Upper lobe of left lung (tissue), 6 donors: ENCODE measurements around the gene TMEM273. TPM values are rescaled to one million over a fixed set of nuclear protein-coding genes. Genes with fewer than 3 reads are reported as not detected.
A peak's percentile ranks its signal among the peaks of the same experiment; 100 is the strongest.

Source experiments
- ATAC-seq, 2 donors: fragments of 200-7000 bp; cut with Tn5 transposase; one replicate each; pipeline ENCODE4 v1.9.1; 2022; ENCODE audit warnings: mild to moderate bottlenecking in 2 of 2, moderate library complexity in 2 of 2; ENCODE audit not compliant: low FRiP score in 2 of 2
- DNase-seq, 2 donors: peaks; one replicate each; pipeline ENCODE4 v3.0.0-alpha.2; 2019 to 2020
- H3K27ac ChIP-seq, 4 donors: fragments of 200-600 bp; sonication (generic); one replicate each; pipeline ENCODE4 v1.5.1; 2016 to 2019
- H3K27me3 ChIP-seq, 4 donors: fragments of 200-600 bp; sonication (generic); one replicate each; pipeline ENCODE4 v1.5.1; 2017 to 2019
- H3K36me3 ChIP-seq, 4 donors: fragments of 200-600 bp; sonication (generic); one replicate each; pipeline ENCODE4 v1.5.1; 2016 to 2019
- H3K4me1 ChIP-seq, 4 donors: fragments of 200-600 bp; sonication (generic); one replicate each; pipeline ENCODE4 v1.5.1; 2018 to 2019
- H3K4me3 ChIP-seq, 4 donors: fragments of 200-600 bp; sonication (generic); one replicate each; pipeline ENCODE4 v1.5.1; 2017 to 2019; ENCODE audit warnings: mild to moderate bottlenecking in 2 of 4, moderate library complexity in 1 of 4
- H3K9me3 ChIP-seq, 4 donors: fragments of 200-600 bp; sonication (generic); one replicate each; pipeline ENCODE4 v1.5.1; 2018 to 2019
- EP300 ChIP-seq, 4 donors: sonication (generic); formaldehyde crosslinking; IDR thresholded peaks; one replicate each; pipeline ENCODE4 v1.5.1; 2017; ENCODE audit warnings: antibody characterized with exemption in 4 of 4, control low read depth in 2 of 4
- POLR2A ChIP-seq, 4 donors: fragments of 450-650 bp; IDR thresholded peaks; one replicate each; pipeline ENCODE4 v1.5.1; 2016 to 2017; ENCODE audit warnings: antibody characterized with exemption in 4 of 4, mild to moderate bottlenecking in 2 of 4
- POLR2AphosphoS5 ChIP-seq, 2 donors: sonication (generic); formaldehyde crosslinking; IDR thresholded peaks; one replicate each; pipeline ENCODE4 v1.5.1; 2017; ENCODE audit warnings: antibody characterized with exemption in 2 of 2
- WGBS, 2 donors: methylation state at CpG; one replicate each; pipeline ENCODE4 v1.1.5; 2017 to 2018; 5-methylcytosine and 5-hydroxymethylcytosine counted together
- total RNA-seq, 6 donors: library from RNA; depleted of rRNA in 4 of 6; stranded (reverse); fragments of >200 nt in 4 of 6; gene quantifications; one replicate each; pipeline versions ENCODE4 v1.1.0 to v1.2.1, GENCODE V29; 2016 to 2021
- TF ChIP-seq, protein P1 (sequence below), 6 experiments: fragments of 450-650 bp in 4 of 6; fragments of 200-600 bp in 2 of 6; sonication (generic) in 2 of 6; IDR thresholded peaks; one replicate each; pipeline ENCODE4 v1.5.1; 2016 to 2019; ENCODE audit warnings: antibody characterized with exemption in 6 of 6
- donor health status: DM: no; HTN: no; CAD: no; lungs with moderate emphysema.
- donor health status: DM: no; HTN: yes; CAD: no; lungs with severe emphysema.

The TMEM273 gene
- total RNA-seq, 6 donors from 2014 or later = 12.3 to 52.3 (median 30.7) TPM

DNA sequence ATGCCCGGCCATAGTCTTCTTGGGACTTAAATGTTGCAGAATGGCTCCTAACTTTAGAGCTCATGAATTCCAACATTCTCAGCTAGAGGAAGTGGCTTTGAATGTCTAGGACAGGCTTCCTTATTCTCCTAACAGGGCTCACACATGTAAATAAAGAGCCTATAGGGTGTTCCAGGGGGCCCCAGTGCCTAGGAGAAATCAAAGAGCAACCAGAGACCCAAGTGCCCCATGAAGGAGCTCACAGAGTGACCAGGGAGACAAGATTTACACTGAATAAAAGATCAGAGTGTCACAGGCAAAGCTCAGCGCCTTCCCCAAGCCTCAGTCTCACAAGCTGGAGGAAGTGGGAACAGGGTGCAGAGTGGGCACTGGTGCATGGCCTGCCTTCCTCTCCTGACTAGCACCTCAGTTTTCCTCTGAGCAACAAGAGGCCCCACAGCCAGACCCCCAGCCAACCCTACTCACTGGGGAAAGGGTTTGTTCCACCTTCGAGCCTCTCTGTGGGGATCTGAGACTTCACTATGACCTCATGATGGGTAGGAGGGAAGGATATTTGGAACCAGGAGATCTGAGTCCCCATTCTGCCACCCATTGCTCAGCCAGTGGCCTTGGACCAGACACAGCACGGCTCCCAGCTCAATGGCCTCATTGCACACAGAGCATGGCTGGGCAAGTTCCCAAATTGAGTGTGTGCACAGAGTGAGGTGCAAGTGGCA is 16.0 kb downstream of the TMEM273 start:
- H3K9me3 ChIP-seq = no peaks in the 10 kb centered on the region
- H3K4me1 ChIP-seq = peaks cover 5 to 9% (median 7%) of the 10 kb centered on the region in 4 donors
- no peak overlapping the region for H3K27ac ChIP-seq
- TF ChIP-seq, protein P1, sequence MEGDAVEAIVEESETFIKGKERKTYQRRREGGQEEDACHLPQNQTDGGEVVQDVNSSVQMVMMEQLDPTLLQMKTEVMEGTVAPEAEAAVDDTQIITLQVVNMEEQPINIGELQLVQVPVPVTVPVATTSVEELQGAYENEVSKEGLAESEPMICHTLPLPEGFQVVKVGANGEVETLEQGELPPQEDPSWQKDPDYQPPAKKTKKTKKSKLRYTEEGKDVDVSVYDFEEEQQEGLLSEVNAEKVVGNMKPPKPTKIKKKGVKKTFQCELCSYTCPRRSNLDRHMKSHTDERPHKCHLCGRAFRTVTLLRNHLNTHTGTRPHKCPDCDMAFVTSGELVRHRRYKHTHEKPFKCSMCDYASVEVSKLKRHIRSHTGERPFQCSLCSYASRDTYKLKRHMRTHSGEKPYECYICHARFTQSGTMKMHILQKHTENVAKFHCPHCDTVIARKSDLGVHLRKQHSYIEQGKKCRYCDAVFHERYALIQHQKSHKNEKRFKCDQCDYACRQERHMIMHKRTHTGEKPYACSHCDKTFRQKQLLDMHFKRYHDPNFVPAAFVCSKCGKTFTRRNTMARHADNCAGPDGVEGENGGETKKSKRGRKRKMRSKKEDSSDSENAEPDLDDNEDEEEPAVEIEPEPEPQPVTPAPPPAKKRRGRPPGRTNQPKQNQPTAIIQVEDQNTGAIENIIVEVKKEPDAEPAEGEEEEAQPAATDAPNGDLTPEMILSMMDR (IDR thresholded peaks at IDR 0.05) = no peak
- TF ChIP-seq POLR2AphosphoS5 (IDR thresholded peaks at IDR 0.05) (no peak), POLR2A (IDR thresholded peaks at IDR 0.05) (no peak), EP300 (IDR thresholded peaks at IDR 0.05) (no peak)
- DNase-seq (no peak), ATAC-seq (no peak)
- H3K4me3 ChIP-seq = no peak overlapping the region
- 88 to 94% methylated on average over 3 to 4 of the region's 4 CpGs for WGBS, 2 donors
- H3K36me3 ChIP-seq = no peaks in the 10 kb centered on the region
- no peaks in the 10 kb centered on the region for H3K27me3 ChIP-seq

DNA sequence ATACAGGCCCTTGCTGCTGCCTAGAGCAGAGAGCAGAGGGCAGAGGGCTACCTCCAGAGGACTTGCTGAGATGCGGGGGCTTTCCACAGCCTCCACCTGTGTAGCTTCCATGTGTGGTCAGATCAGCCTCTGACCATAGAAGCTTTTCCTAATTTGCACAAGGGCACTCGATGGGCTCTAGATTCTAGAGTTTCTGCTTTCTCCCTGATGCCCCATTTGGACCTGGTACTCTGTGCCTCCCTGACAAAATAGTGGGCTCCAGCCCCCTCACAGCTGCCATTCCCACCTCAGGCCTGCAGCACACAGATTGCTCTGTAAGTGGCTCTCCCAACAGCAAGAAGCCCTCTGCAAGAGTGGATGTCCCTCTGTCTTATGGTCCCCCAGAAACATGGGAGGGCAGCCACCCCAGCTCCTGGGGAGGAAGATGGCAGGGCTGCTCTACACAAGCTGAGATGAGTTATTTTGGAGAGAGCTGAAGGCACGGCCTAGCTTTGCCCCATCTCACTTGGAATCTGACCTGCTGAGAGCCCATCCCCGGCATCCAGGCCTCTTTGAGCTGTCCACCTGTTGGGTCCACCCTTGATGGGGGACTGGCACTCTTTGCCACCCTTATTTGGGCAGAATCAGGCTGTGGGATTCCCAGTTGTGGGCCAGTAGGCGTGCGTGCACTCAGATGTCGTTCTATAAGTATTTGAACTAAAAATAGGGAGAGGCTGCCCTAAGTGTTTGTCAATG is 16.7 kb downstream of the TMEM273 start:
- Histone ChIP-seq H3K36me3 (no peaks in the 10 kb centered on the region), H3K4me1 (peaks cover 0 to 4% (median 1%) of the 10 kb centered on the region in 4 donors)
- WGBS, 2 donors = 76 to 81% methylated on average over 7 of the region's 7 CpGs

GRCh38 chr10:49170632-49171325 is 17.4 kb downstream of the TMEM273 start:
- ATAC-seq (no peak), DNase-seq (peak in 1 of 2 donors; percentile 63)
- no peak overlapping the region for H3K27ac ChIP-seq
- peaks cover 0 to 4% (median 0%) of the 10 kb centered on the region in 4 donors for H3K36me3 ChIP-seq
- TF ChIP-seq EP300 (IDR thresholded peaks at IDR 0.05) (no peak), POLR2A (IDR thresholded peaks at IDR 0.05) (no peak), POLR2AphosphoS5 (IDR thresholded peaks at IDR 0.05) (no peak)
- no peak overlapping the region for H3K4me3 ChIP-seq
- 85 to 92% methylated on average over 5 to 6 of the region's 6 CpGs for WGBS, 2 donors
- no peaks in the 10 kb centered on the region for H3K9me3 ChIP-seq
- peaks cover 0 to 4% (median 1%) of the 10 kb centered on the region in 4 donors for H3K4me1 ChIP-seq
- no peaks in the 10 kb centered on the region for H3K27me3 ChIP-seq

More for the DNA sequence above, 16.7 kb downstream of the TMEM273 start:
- Histone ChIP-seq H3K27me3 (no peaks in the 10 kb centered on the region), H3K4me3 (no peak overlapping the region), H3K9me3 (no peaks in the 10 kb centered on the region), H3K27ac (no peak overlapping the region)
- TF ChIP-seq POLR2A (IDR thresholded peaks at IDR 0.05) (no peak), EP300 (IDR thresholded peaks at IDR 0.05) (no peak), POLR2AphosphoS5 (IDR thresholded peaks at IDR 0.05) (no peak)
- TF ChIP-seq, protein P1 (IDR thresholded peaks at IDR 0.05) = no peak
- no peak for DNase-seq
- ATAC-seq = no peak

DNA sequence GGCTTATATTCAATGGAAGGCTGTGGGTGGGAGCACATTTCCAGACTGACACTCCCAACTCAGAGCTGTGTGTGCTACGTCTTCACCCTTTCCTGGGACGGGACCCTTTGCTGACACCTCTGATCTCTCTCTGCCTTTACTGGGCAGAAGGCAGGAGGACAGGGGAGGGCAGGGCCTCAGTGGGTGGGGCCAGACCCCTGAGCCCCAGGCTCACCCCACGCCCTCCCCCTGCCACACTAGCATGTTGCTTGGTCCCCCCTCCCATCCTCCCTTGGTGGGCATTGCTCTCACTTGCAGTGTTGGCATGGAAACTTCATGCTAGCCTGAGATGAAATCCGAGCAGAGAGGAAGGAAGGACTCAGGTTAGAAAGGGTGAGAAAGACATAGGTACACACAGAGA is 18.4 kb downstream of the TMEM273 start:
- no peak for ATAC-seq
- no peaks in the 10 kb centered on the region for H3K9me3 ChIP-seq
- H3K27ac ChIP-seq = no peak overlapping the region
- WGBS, 2 donors = 75 to 86% methylated on average over 4 of the region's 4 CpGs
- no peaks in the 10 kb centered on the region for H3K27me3 ChIP-seq
- no peak overlapping the region for H3K4me3 ChIP-seq
- peaks cover 0 to 8% (median 2%) of the 10 kb centered on the region in 4 donors for H3K36me3 ChIP-seq
- peaks cover 0 to 4% (median 1%) of the 10 kb centered on the region in 4 donors for H3K4me1 ChIP-seq
- DNase-seq = no peak
- TF ChIP-seq, protein P1 (IDR thresholded peaks at IDR 0.05) = no peak
- TF ChIP-seq POLR2A (IDR thresholded peaks at IDR 0.05) (no peak), EP300 (IDR thresholded peaks at IDR 0.05) (no peak), POLR2AphosphoS5 (IDR thresholded peaks at IDR 0.05) (no peak)
